HG02763 (cell line): ENCODE results near the gene DVL2.

Experiments
- ATAC-seq: cut with Tn5 transposase; IDR thresholded peaks from one replicate; pipeline ENCODE4 v1.9.1; 2021; ENCODE audit warnings: mild to moderate bottlenecking, moderate library complexity; ENCODE audit not compliant: unreplicated experiment

Gene DVL2

DNA sequence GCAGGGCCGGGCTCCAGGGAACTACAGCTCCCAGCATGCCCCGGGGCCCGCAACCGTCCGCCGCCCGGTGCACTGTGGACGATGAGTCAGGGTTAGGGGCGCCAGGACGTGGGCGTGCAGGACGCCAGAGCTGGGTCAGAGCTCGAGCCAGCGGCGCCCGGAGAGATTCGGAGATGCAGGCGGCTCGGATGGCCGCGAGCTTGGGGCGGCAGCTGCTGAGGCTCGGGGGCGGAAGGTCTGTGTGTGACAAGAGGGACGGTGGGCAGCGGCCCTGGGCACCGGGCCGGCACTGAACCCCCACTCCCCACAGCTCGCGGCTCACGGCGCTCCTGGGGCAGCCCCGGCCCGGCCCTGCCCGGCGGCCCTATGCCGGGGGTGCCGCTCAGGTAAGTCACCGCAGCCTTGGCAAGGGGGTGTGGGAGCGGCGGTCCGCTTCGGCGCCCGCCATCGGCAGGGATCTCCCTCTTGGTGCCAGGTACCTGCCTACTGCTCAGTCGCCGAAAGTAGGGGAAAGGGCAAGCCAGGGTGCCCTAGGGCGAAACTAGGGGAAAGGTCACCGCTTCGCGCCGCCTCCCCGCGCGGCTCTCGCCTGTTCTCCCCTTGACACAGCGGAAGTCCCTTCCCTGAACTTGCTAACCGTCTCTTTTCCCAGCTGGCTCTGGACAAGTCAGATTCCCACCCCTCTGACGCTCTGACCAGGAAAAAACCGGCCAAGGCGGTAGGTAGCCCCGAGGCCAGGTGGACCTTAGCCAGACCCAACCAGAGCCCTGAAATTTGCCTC is 14.3 kb downstream of the DVL2 start, which contains the start of the genes ACADVL and DLG4:
Gene ACADVL, plus strand, starts transcription at position 127 of the 781 bp plus-strand sequence. Its CDS starts 47 bp downstream, at position 174.
Gene DLG4, minus strand, starts transcription at position 25 of the 781 bp plus-strand sequence.
- ATAC-seq, result peak; percentile 62

GRCh38 chr17:7219229-7219811 is 15.0 kb downstream of the DVL2 start:
- no peak for ATAC-seq

- no peak for ATAC-seq
These were observed 15.6 kb downstream of the DVL2 start for GRCh38 chr17:7218758-7219157.

- ATAC-seq, result no peak
These were observed 16.2 kb downstream of the DVL2 start for GRCh38 chr17:7218166-7218565.

- ATAC-seq, result no peak
These were observed 17.0 kb downstream of the DVL2 start for GRCh38 chr17:7217113-7217987.

DNA sequence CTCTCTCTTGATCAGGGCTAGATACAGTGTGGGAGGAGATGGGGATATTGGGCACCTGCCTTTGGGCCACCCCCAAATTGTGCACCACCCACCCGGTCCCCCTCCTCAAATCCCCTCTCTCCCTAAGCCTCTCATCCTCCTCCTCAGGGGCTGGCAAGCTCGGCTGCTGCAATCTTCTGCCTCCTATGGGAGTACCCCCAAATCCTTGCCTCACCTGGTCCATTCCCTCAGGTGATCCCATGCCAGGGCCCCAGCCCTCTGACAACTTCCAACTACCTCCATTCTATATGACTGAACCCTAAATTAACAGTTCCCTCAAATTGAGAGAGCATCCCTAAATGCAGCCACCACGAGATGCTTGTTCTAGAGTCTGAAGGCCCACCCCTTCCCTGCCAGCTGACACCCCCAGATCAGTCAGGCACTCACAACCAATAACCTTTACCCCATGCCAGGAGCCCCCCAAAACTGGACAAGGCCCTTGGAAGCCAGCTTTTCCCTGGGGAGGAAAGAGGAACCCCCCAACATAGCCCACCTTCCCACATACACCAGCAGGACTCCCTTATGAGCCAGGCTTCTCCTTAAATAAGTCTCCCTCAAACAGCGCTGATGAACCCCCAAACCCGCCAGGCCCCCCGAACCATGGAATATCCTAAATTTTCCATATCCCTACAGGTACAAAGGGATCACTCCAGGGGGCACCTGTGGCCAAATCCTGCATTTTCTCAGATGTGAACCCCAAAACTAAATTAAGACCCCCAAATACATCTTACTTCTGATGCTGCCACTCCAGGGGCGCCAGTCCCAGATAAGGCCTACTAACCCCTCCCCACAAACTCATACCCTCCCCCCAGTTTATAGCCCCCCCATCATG is 17.8 kb downstream of the DVL2 start:
- ATAC-seq, result no peak

DNA sequence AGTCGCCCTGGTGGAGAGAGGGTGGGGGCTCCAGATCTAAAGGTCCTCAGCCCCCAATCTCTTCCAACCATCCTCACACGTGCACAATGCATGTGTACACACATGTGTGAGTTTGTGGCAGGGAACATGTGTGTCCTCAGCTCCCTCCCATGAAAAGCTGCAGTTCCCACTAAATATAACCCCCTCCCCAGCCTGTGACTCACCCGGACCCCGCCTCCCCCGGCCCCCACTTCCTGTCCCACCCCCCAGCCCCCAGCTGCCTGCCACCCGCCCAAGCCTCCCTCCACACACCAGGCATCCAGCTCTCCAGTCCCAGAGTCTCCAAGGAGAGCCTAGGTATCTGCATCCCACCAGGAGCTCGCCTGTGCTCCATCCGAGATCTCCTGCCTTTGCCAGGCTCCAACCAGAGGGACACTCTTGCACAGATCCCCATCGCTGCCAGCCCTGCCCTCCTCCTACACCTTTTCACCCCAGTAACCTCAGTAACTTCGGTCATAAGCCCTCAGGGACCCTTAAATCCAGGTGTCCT is 18.6 kb downstream of the DVL2 start:
- ATAC-seq, result no peak

GRCh38 chr17:7215136-7215638 is 19.1 kb downstream of the DVL2 start:
- ATAC-seq, result no peak

- peak; percentile 81 for ATAC-seq
These were observed 19.8 kb downstream of the DVL2 start for GRCh38 chr17:7214300-7215135.

DNA sequence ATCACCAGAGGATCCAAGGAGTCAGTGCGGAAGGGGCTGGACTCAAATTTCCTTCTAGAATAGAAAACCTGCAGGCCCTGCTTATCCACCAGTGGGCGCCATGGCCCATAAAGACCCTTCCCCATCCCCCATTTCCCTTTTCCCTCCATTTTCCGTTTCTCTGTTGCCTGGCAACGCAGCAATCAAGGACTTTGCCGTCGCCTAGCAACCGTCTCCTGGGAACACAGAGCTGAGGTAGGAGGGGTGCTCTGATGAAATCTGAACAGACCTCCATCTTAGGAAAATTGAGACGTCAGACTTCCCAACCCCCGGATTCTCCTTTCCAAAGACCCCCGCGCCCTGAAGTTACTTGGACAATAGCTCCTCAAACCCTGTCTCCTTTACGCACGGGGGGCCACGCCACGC is 20.4 kb downstream of the DVL2 start:
- ATAC-seq, result no peak

DNA sequence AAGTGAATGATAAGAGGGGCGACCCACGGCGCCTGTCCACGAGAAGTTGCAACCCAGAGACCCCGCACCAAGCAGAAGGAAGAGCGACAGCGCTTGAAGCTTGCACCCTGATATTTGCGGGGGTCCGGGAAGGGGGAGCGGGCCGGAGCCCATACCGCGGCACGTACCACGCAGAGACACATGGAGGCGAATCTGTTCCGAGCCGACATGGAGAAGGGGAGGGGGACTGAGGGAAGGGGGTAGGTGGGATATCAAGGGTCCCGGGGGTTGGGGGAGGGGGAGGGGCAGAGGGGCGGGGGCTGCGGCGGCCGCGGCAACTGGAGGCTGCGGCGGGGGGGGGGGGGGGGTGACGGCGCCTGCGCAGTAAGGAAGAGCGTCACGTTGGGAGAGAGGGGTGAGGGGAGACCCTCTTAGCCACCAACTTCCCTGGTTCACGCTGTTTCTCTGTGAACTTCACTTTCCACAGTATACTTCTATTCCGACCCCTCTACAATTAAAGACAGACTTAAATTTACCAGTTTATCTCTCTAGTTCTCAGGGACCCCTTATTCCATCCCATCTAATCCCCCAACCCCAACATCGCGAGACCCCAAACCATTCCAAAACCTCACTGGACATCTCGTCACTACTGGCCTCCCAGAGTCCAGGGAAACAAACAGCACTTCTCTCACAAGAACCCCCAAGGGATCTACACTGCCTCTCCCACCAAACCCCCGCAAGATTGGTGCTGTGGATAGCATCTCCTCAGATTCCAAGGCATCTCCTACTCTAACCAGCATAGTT is 22.6 kb downstream of the DVL2 start:
- no peak for ATAC-seq

GRCh38 chr17:7208754-7209460 is 25.4 kb downstream of the DVL2 start:
- no peak for ATAC-seq

DNA sequence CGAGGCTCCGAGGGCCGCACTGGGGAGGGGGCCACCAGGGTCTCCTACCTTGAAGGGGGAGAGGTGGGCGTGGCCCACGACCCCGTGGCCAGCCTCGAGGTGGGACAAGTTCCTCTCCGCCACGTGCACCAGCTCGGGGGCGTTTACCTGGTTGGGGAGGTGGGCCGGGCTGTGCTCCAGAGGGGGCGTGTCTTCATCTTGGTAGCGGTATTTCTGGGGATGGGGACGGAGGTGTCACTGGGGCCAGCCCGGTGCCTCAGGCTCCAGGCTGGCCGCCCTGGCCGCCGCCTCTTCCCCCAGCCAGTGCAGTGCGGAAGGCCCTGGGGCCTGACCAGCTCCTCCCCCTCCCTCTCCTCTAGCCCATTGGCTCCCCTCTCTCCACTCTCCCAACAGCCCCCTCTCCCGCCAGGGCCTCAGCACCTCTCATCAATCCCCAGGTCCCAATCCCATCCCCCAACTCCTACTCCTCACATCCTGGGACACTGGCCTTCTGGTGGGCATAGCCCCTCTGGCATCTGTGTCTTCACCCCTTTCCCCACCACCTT is 26.2 kb downstream of the DVL2 start:
- no peak for ATAC-seq

DNA sequence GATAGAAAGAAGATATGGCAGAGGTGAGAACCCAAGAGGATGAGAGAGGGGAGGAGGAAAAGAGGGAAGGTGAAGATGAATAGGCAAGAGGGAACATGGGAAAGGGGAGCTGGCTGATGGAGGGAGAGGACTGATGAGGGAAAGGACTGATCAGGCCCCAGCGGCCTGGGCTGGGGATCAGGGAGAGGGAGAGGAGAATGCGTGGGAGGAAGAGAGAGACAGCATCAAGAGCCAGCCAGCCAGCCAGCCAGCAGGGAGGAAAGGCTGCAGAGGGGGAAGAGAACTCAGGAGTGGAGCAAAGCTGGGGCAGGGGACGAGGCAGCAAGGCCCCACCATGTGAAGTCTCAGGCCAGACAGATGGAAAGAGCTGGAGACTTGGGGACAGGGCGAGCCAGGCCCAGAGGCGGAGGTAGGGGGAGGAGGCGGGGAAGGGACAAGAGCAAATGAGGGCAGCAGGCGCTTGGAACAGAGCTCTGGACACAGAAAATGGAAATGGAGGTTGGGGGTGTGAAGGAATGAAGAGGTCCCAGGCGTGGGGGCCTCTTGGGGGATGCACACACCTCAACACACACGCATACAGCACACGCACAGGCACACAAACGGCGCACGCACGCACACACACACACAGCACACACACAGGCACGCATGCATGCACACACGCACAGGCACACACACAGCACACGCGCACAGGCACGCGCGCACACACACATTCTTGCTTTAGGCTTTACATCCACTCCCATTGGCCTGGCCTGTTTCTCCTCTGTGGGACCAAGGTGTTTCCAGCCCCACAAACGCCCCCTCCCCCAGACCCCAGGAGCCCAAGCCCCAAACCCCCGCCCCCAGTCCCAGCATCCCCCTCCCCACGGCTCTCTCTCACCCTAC is 27.0 kb downstream of the DVL2 start:
- no peak for ATAC-seq

- ATAC-seq, result no peak
These were observed 28.8 kb downstream of the DVL2 start for GRCh38 chr17:7205561-7205960.

DNA sequence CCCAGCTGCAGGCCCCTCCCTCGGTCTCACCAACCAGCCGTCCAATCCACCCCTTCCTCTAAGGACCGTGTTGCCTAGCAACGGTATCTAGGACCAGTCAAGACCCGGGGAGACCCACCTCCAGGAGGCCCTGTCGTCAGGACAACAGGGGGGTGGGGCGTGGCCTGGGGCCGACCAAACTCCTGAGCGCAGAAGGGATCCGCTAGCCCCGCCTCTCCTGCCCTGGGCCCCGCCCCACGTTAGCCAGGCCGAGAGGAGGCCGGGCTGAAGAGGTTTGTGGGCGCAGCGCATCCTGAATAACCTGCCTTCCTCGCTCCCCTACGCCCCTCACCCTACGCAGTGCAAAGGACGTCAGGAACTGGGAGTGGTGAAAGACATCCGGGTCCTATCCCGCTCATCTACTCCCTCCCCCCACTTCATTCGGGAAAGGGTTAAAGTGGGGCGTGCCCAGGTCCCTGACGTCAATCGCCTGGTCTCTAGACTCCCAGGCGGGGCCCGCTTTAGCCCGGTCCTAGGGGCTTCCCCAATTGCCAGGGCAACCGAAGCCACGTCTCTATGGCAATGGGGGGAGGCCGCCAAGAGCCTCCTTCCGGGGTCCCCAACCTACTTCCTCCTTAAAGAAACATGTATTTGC is 29.4 kb downstream of the DVL2 start:
- ATAC-seq, result peak; percentile 77
